Left lung (tissue), 10 donors: ENCODE results near the gene ROPN1. TPM values are rescaled to one million over a fixed set of nuclear protein-coding genes. Genes with fewer than 3 reads are reported as not detected.

Experiments
- ATAC-seq: fragments of 200-7000 bp; cut with Tn5 transposase; one replicate; pipeline ENCODE4 v1.9.1; 2020; ENCODE audit warnings: moderate library complexity
- DNase-seq, 4 donors: peaks; one replicate each; pipeline ENCODE4 v3.0.0-alpha.2; 2013 to 2020
- H3K27ac ChIP-seq, 2 donors: fragments of 200-600 bp; sonication (generic) in 1 of 2; one replicate each; pipeline versions ENCODE4 v1.5.0 to v1.8.0; 2020 to 2021
- H3K27me3 ChIP-seq, 2 donors: fragments of 200-600 bp; sonication (generic) in 1 of 2; one replicate each; pipeline versions ENCODE4 v1.5.0 to v1.8.0; 2020 to 2021
- H3K36me3 ChIP-seq, 2 donors: fragments of 200-600 bp; sonication (generic) in 1 of 2; one replicate each; pipeline versions ENCODE4 v1.5.0 to v1.8.0; 2020 to 2021
- H3K4me1 ChIP-seq, 2 donors: fragments of 200-600 bp; one replicate each; pipeline ENCODE4 v1.8.0; 2021
- H3K4me3 ChIP-seq, 2 donors: fragments of 200-600 bp; sonication (generic) in 1 of 2; one replicate each; pipeline versions ENCODE4 v1.5.0 to v1.8.0; 2020 to 2021; ENCODE audit warnings: mild to moderate bottlenecking in 1 of 2
- H3K9me3 ChIP-seq, 2 donors: fragments of 200-600 bp; sonication (generic) in 1 of 2; one replicate each; pipeline versions ENCODE4 v1.5.0 to v1.8.0; 2020 to 2021
- CTCF ChIP-seq, 2 donors: fragments of 200-600 bp; sonication (generic) in 1 of 2; IDR thresholded peaks; one replicate each; pipeline versions ENCODE4 v1.5.0 to v1.8.0; 2021; ENCODE audit warnings: antibody characterized with exemption in 2 of 2
- intact Hi-C, 2 donors: fragments of 100-400 bp; cut with DNase I; formaldehyde crosslinking; loops; one replicate each; pipeline versions ENCODE4 v1.11.2 to v1.14.2; 2022
- polyA plus RNA-seq, 6 donors: library from polyadenylated mRNA; unstranded; fragments of 120-200 nt; gene quantifications; one replicate each; pipeline ENCODE4 v1.2.1, GENCODE V29; 2013; ENCODE audit not compliant: insufficient read length in 6 of 6
- total RNA-seq, 2 donors: library from RNA; stranded (reverse); fragmentation: NEBNext Ultra II Directional; extraction: Animal tissue kit (Norgen Biotek cat#: 25700); gene quantifications; one replicate each; pipeline ENCODE4 v1.2.1, GENCODE V29; 2021
- donor health status: DM: no; HTN: yes; CAD: no.
- donor health status: DM: no; HTN: no; CAD: no.

ROPN1 gene
- total and polyA plus RNA-seq, 8 donors, result 0.15 to 0.31 (median 0.28) TPM; not detected in 2

- peaks cover 0 to 21% of the 10 kb centered on the region in 2 donors for H3K4me1 ChIP-seq
- TF ChIP-seq CTCF (IDR thresholded peaks at IDR 0.05), result no peak
- H3K4me3 ChIP-seq, result peak overlapping the region; percentile 52 to 64
- intact Hi-C loops, result no loop called here
- no peaks in the 10 kb centered on the region for H3K9me3 ChIP-seq
- no peak for ATAC-seq
- H3K27ac ChIP-seq, result peak overlapping the region; percentile 81 to 85
- no peak for DNase-seq
- no peaks in the 10 kb centered on the region for H3K36me3 ChIP-seq
- H3K27me3 ChIP-seq, result no peaks in the 10 kb centered on the region
These were observed 30.4 kb downstream of the ROPN1 start for GRCh38 chr3:123961508-123961856.

GRCh38 chr3:123960781-123961507 lies 31.0 kb downstream of the ROPN1 start, which contains the start of gene CCDC14:
Gene CCDC14 (minus strand): TSS chr3:123961229. CDS start chr3:123961173, 56 bp downstream.
- Histone ChIP-seq H3K4me1 (peaks cover 0 to 21% of the 10 kb centered on the region in 2 donors), H3K4me3 (peak within 1 kb of the TSS; percentile 52 to 64), H3K27ac (peak within 1 kb of the TSS; percentile 81 to 85), H3K36me3 (peaks cover 0 to 1% of the 10 kb centered on the region in 2 donors), H3K27me3 (no peaks in the 10 kb centered on the region), H3K9me3 (no peaks in the 10 kb centered on the region)
- DNase-seq, result peak; percentile 90 to 97 (median 96)
- intact Hi-C loops, result no loop called here
- TF ChIP-seq CTCF (IDR thresholded peaks at IDR 0.05), result no peak
- ATAC-seq, result peak; percentile 100

- H3K4me1 ChIP-seq, result peaks cover 0 to 4% of the 10 kb centered on the region in 2 donors
- H3K9me3 ChIP-seq, result no peaks in the 10 kb centered on the region
- peaks cover 0 to 36% of the 10 kb centered on the region in 2 donors for H3K36me3 ChIP-seq
- no peak for TF ChIP-seq CTCF (IDR thresholded peaks at IDR 0.05)
- intact Hi-C loops, result no loop called here
- H3K4me3 ChIP-seq, result no peak overlapping the region
- ATAC-seq (no peak), DNase-seq (no peak)
- H3K27ac ChIP-seq, result no peak overlapping the region
- no peaks in the 10 kb centered on the region for H3K27me3 ChIP-seq
These were observed 38.2 kb downstream of the ROPN1 start for GRCh38 chr3:123953735-123954134.

- no peak for TF ChIP-seq CTCF (IDR thresholded peaks at IDR 0.05)
- H3K4me1 ChIP-seq, result no peaks in the 10 kb centered on the region
- no peak for DNase-seq
These were observed 38.9 kb downstream of the ROPN1 start for GRCh38 chr3:123952844-123953520.

More at GRCh38 chr3:123952844-123953520, 38.9 kb downstream of the ROPN1 start:
- H3K27me3 ChIP-seq, result no peaks in the 10 kb centered on the region
- ATAC-seq, result no peak
- H3K27ac ChIP-seq, result peak overlapping the region in 1 of 2 donors; percentile 49
- H3K4me3 ChIP-seq, result no peak overlapping the region
- H3K36me3 ChIP-seq, result peaks cover 0 to 43% of the 10 kb centered on the region in 2 donors
- intact Hi-C loops, result no loop called here
- no peaks in the 10 kb centered on the region for H3K9me3 ChIP-seq
